GM12801 (cell line): Measurements from ENCODE around the gene GRM5.

ENCODE experiments used
- TF ChIP-seq, protein P1 (sequence below): IDR thresholded peaks from one replicate; pipeline ENCODE4 v1.5.1; 2011; ENCODE audit warnings: control low read depth; ENCODE audit not compliant: insufficient read length; ENCODE audit errors: extremely low read depth

Gene GRM5

DNA sequence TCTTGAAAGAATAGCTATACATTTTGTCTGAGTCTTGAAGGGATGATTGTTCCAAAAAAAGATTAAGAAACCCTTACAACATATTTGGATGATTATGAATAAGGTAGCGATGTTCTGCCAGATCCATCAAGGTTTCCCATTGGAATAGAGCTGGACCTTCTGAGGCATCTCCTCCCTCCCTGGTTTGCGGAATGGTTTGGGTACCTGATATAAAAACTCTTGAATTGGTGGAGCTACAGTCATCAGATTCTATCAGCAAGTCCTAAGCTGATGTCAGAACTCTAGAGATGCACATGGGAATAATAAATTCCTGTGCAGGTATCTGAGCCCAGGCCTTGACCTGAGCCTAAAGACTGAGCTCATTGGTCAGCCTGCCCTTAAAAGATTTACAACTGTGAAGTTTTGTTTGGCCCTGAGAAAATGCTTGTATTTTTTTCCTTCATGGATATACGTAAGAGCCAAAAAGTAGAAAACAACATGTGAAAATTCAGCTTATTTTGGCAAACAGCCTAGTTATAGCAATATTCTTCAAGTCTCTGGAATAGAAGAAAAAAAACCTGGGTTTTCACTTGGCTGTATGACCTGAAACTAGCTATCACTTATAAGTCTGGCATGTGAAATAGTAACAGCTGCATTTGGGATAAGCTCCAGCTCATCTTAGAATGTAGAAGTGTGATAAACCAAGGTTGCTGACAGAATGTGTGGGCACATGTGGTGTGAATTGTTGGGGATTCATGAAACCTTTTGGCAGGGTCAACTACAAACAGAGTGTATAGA lies 462.5 kb downstream of the GRM5 start:
- TF ChIP-seq, protein P1, sequence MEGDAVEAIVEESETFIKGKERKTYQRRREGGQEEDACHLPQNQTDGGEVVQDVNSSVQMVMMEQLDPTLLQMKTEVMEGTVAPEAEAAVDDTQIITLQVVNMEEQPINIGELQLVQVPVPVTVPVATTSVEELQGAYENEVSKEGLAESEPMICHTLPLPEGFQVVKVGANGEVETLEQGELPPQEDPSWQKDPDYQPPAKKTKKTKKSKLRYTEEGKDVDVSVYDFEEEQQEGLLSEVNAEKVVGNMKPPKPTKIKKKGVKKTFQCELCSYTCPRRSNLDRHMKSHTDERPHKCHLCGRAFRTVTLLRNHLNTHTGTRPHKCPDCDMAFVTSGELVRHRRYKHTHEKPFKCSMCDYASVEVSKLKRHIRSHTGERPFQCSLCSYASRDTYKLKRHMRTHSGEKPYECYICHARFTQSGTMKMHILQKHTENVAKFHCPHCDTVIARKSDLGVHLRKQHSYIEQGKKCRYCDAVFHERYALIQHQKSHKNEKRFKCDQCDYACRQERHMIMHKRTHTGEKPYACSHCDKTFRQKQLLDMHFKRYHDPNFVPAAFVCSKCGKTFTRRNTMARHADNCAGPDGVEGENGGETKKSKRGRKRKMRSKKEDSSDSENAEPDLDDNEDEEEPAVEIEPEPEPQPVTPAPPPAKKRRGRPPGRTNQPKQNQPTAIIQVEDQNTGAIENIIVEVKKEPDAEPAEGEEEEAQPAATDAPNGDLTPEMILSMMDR, result no peak

DNA sequence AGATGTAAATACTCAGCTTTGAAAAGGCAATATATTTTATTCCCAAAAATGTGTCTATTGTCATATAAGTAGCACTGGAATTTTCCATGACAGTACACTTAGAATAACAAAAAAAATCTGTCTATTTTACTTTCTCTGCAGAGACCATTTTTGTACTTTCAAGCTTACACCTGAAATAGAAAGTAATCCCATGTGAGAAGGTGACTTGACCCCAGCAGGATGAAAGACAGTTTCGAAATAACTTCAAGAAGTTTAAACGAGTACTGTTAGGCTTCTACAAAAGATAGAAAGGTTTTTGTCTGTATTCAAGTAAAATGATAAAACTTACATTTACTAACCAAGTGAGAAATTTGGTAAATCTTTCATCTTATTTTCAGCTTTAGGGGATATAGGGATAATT lies 468.4 kb downstream of the GRM5 start:
- TF ChIP-seq, protein P1, result no peak

DNA sequence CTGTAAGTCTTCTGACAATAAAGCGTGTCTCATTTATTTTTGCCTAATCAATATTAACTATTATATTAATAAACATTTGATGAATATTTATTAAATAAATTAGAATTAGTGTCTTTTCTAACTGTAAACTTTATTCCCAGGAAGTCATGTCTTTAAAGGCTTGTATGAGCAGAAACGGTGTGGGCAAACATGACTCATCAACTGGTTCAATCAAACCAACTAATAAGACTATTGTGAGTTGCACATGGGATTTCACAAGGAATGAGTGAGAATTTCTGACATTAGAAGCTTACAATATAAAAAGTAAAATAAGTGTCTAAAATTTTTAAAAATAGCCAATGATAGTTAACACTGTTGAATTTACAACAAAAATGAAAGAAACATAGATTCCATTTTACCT lies 469.0 kb downstream of the GRM5 start:
- TF ChIP-seq, protein P1, result no peak

DNA sequence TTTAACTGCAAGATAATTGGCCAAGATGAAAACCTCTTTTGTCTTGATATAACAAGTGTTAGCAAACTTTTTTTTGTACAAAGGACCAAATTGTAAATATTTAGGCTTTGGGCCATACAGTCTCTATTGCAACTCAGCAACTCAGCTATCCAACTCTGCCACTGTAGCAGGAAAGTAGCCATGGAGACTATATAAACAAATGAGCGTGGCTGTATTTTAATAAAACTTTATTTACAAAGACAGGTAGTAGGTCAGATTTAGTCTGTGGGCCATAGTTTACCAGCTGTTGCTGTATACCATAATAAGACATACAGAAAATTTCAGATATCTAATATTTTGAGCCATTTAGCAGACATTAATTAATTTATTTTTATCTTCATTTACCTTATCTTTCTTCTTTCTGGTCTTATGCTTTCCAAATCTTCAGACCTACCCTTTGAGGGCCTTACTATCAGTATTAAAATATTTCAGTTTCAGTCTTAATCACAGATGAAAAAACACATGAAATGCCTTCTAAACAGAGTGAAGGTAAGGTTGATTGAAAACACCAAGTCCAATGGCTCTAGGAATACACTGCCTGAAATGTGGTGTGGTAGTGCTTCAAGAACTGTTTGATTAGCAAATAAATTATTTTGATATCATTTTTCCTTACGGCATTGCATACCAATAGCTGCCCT lies 471.4 kb downstream of the GRM5 start:
- TF ChIP-seq, protein P1, result no peak

DNA sequence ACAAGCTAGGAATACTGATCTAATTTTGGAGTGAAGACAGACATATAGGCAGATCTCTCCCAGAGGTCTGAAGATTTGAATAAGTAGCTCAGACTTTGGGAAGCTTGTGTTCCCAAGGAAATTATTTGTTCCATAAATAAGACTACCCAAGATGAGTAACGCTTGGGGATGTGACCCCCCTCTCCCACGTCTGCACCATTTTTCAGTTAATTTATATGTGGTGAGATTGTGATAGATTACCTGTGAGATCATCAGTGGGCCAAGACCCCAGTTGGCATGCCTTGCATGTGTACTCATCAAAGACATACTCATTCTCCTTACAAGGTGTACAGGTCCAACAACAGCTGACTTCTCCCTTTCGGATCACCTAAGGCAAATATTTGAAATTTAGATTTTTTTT lies 475.4 kb downstream of the GRM5 start:
- TF ChIP-seq, protein P1, result no peak

DNA sequence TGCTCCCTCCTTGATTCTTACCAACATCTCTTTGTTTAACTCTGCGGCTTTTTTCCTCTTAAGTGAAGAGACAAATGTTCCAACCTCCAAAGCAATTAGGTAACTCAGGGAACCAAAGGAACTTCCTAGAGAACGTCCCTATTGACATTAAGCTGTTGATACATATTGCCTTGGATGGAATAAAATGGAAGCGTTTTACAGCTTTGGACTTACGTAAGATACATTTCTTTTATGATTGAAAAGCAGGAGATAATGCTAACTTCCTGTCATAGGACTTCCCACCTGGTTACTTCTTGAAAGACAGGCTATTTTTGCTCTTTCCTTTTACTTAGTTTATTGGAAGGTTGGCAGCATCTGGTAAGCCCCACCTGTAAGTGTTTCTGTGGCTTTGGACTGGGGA lies 482.5 kb downstream of the GRM5 start:
- TF ChIP-seq, protein P1, result no peak

DNA sequence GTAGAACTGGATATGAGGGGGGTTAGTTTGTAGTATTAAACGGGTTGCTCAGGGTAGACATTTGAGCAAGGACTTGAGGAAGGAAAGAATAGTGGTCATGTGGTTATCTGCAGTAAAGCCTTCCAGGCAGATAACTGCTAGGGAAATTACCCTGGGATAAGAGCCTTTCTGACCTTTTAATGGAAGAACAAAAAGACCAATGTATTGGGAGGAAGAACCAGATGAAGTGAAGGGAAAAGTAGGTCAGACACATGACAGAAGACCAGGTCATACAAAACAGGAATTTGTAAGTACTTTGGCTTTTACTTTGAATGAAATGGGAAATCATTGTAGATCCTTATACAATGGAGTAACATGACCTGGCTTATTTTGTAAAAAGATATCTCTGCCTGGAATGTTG lies 486.3 kb downstream of the GRM5 start:
- TF ChIP-seq, protein P1, result no peak
